Measurements from ENCODE around the gene FGB.

Gene FGB

GRCh38 chr4:154562697-154563254 is at the start of gene FGB:
TSS of gene FGB (plus strand) at chr4:154563011. CDS start at chr4:154563019, 8 bp downstream.
- TF ChIP-seq, protein P1, sequence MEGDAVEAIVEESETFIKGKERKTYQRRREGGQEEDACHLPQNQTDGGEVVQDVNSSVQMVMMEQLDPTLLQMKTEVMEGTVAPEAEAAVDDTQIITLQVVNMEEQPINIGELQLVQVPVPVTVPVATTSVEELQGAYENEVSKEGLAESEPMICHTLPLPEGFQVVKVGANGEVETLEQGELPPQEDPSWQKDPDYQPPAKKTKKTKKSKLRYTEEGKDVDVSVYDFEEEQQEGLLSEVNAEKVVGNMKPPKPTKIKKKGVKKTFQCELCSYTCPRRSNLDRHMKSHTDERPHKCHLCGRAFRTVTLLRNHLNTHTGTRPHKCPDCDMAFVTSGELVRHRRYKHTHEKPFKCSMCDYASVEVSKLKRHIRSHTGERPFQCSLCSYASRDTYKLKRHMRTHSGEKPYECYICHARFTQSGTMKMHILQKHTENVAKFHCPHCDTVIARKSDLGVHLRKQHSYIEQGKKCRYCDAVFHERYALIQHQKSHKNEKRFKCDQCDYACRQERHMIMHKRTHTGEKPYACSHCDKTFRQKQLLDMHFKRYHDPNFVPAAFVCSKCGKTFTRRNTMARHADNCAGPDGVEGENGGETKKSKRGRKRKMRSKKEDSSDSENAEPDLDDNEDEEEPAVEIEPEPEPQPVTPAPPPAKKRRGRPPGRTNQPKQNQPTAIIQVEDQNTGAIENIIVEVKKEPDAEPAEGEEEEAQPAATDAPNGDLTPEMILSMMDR (IDR thresholded peaks at IDR 0.05; ENCODE audit: insufficient read depth, low read depth, low read length, missing control alignments): no peak
- H3K4me3 ChIP-seq (ENCODE audit: low read depth, low read length): no peak within 1 kb of the TSS
- DNase-seq (ENCODE audit: low read depth): no peak

DNA sequence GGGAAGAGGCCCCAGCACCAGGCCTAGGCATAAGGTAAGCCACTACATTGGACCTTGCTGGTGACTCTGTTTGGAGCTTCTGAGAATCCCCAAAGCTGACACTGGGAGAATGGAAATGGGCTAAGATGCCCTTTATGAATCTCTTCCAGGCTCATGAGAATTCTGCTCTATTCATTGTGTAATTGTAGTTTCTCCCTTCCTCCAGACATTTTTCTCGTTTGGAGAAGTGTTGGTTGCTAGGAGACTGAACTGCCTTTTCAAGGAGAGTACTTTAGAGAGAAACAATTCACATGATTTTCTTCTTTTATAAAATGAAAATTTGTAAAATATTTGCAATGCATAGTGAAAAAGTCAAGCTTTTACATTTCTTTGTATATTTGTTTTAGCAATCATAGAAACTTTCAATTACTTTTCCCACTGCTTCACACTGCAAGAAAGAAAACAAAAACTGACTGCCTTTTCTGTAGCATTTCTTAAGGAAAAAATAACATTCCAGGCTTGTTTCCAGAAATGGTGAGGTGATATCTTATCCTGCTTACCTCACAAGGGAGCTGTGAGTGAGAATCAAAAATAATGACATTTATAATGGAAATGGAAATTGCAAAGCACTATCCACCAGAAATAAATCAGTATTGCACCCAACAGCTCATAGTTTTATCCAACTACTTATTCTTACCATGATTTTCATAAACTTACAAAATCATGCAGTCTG is 46.3 kb upstream of the FGB start:
- no peak overlapping the region for H3K4me3 ChIP-seq (ENCODE audit: low read depth, low read length)
- no peak for DNase-seq (ENCODE audit: low read depth)
- TF ChIP-seq, protein P1 (IDR thresholded peaks at IDR 0.05; ENCODE audit: insufficient read depth, low read depth, low read length, missing control alignments): no peak

- no peak for DNase-seq (ENCODE audit: low read depth)
- TF ChIP-seq, protein P1 (IDR thresholded peaks at IDR 0.05; ENCODE audit: insufficient read depth, low read depth, low read length, missing control alignments): no peak
- no peak overlapping the region for H3K4me3 ChIP-seq (ENCODE audit: low read depth, low read length)
Observed at GRCh38 chr4:154517591-154517990, 45.2 kb upstream of the FGB start.

DNA sequence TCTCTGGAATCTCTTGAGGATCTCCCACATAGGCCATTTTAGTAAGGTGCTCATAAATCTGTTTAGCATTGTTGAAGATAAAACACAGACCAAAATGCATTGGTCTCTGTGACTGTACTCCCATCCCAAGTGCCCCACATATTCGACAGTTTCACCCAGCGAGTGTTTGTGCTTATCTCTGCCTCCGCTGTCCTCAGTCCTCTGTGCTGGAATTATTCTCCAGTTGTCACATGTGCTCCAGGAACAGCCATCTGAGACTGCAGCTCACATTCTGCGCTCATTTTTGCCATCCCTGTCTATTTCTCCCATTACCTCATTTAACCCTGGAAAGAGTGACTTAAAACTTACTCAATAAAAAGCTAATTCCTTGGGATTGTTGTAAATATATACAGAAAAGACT is 43.6 kb upstream of the FGB start:
- no peak overlapping the region for H3K4me3 ChIP-seq (ENCODE audit: low read depth, low read length)
- TF ChIP-seq, protein P1 (IDR thresholded peaks at IDR 0.05; ENCODE audit: insufficient read depth, low read depth, low read length, missing control alignments): no peak
- no peak for DNase-seq (ENCODE audit: low read depth)

DNA sequence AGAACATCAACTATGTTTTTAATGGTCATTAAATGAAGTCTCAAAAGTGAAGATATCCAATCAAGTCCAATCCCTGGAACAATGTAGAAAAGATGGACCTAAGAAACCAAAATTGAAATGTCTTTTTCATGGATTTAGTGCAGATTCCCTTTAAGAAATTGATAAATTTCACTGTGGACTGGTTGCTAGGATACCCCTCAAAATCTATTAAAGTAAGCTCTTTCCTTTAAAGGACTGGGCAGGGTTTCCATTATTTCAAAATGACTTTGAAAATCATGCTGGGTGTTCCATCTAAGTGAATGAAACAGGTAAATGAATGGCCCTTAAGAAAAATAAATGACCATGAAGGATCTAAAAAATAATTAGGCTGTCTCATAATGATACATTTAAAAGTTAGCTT is 41.2 kb upstream of the FGB start:
- DNase-seq (ENCODE audit: low read depth): no peak
- TF ChIP-seq, protein P1 (IDR thresholded peaks at IDR 0.05; ENCODE audit: insufficient read depth, low read depth, low read length, missing control alignments): no peak
- H3K4me3 ChIP-seq (ENCODE audit: low read depth, low read length): no peak overlapping the region

GRCh38 chr4:154526151-154526550 is 36.7 kb upstream of the FGB start:
- TF ChIP-seq, protein P1 (IDR thresholded peaks at IDR 0.05; ENCODE audit: insufficient read depth, low read depth, low read length, missing control alignments): no peak
- DNase-seq (ENCODE audit: low read depth): no peak
- H3K4me3 ChIP-seq (ENCODE audit: low read depth, low read length): no peak overlapping the region

- H3K4me3 ChIP-seq (ENCODE audit: low read depth, low read length): no peak overlapping the region
- TF ChIP-seq, protein P1 (IDR thresholded peaks at IDR 0.05; ENCODE audit: insufficient read depth, low read depth, low read length, missing control alignments): no peak
- no peak for DNase-seq (ENCODE audit: low read depth)
Observed at GRCh38 chr4:154527308-154527707, 35.5 kb upstream of the FGB start.

All from GM12865 (cell line).